H9 (cell line): ENCODE results near the gene LDB3. TPM values are rescaled to one million over a fixed set of nuclear protein-coding genes. Genes with fewer than 3 reads are reported as not detected.

Experiments
- DNase-seq: peaks from one replicate; pipeline ENCODE4 v3.0.0-alpha.2; 2017
- H2AFZ ChIP-seq: one replicate; pipeline ENCODE4 v1.6.1; 2013; ENCODE audit warnings: mild to moderate bottlenecking, low read length, control low read depth, moderate library complexity
- H2AK5ac ChIP-seq: 2 replicates; pipeline ENCODE4 v1.6.1; 2013; ENCODE audit warnings: low read length, control low read depth, mixed read lengths; ENCODE audit not compliant: insufficient read length
- H2BK120ac ChIP-seq: one replicate; pipeline ENCODE4 v1.6.1; 2013; ENCODE audit warnings: low read depth, mild to moderate bottlenecking, low read length, control low read depth, inconsistent platforms; ENCODE audit not compliant: poor library complexity, severe bottlenecking
- H2BK12ac ChIP-seq: 2 replicates; pipeline ENCODE4 v1.6.1; 2013; ENCODE audit warnings: low read length, control low read depth, mixed read lengths, low read depth; ENCODE audit not compliant: insufficient read length
- H2BK15ac ChIP-seq: 2 replicates; pipeline ENCODE4 v1.6.1; 2013; ENCODE audit warnings: low read depth, low read length, control low read depth
- H2BK20ac ChIP-seq: one replicate; pipeline ENCODE4 v1.6.1; 2013; ENCODE audit warnings: low read depth, mild to moderate bottlenecking, low read length, control low read depth, inconsistent platforms; ENCODE audit not compliant: poor library complexity, severe bottlenecking
- H2BK5ac ChIP-seq: 2 replicates; pipeline ENCODE4 v1.6.1; 2013; ENCODE audit warnings: low read length, control low read depth, mixed read lengths; ENCODE audit not compliant: insufficient read length
- H3K14ac ChIP-seq: 2 replicates; pipeline ENCODE4 v1.6.1; 2013; ENCODE audit warnings: low read length, control low read depth; ENCODE audit not compliant: insufficient read depth
- H3K18ac ChIP-seq: 2 replicates; pipeline ENCODE4 v1.6.1; 2013; ENCODE audit warnings: low read depth, mild to moderate bottlenecking, mixed read lengths, low read length, control low read depth; ENCODE audit not compliant: insufficient read length
- H3K23ac ChIP-seq: 2 replicates; pipeline ENCODE4 v1.6.1; 2013; ENCODE audit warnings: low read length, control low read depth, mixed read lengths, low read depth; ENCODE audit not compliant: insufficient read length
- H3K23me2 ChIP-seq: 2 replicates; pipeline ENCODE4 v1.6.1; 2013; ENCODE audit warnings: low read depth, mild to moderate bottlenecking, mixed read lengths, low read length, control low read depth; ENCODE audit not compliant: insufficient read length, poor library complexity, severe bottlenecking
- H3K27ac ChIP-seq: 2 replicates; pipeline ENCODE4 v1.5.1; 2013; ENCODE audit warnings: low read length, control low read depth, mixed read lengths, low read depth; ENCODE audit not compliant: insufficient read length
- H3K27me3 ChIP-seq: 2 replicates; pipeline ENCODE4 v1.6.1; 2013; ENCODE audit warnings: low read length, control low read depth, inconsistent platforms; ENCODE audit not compliant: insufficient read depth
- H3K4ac ChIP-seq: 2 replicates; pipeline ENCODE4 v1.6.1; 2013; ENCODE audit warnings: low read depth, mild to moderate bottlenecking, control low read depth, inconsistent platforms, low read length, moderate library complexity
- H3K4me1 ChIP-seq: 2 replicates; pipeline ENCODE4 v1.6.1; 2013; ENCODE audit warnings: low read length, control low read depth, inconsistent platforms; ENCODE audit not compliant: insufficient read depth
- H3K4me2 ChIP-seq: 2 replicates; pipeline ENCODE4 v1.6.1; 2013; ENCODE audit warnings: low read length, control low read depth, mixed read lengths; ENCODE audit not compliant: insufficient read length, insufficient read depth
- H3K56ac ChIP-seq: 2 replicates; pipeline ENCODE4 v1.6.1; 2013; ENCODE audit warnings: low read depth, mild to moderate bottlenecking, mixed read lengths, low read length, control low read depth; ENCODE audit not compliant: insufficient read length
- H3K79me1 ChIP-seq: 2 replicates; pipeline ENCODE4 v1.6.1; 2013; ENCODE audit warnings: low read depth, mild to moderate bottlenecking, moderate library complexity, low read length, control low read depth, inconsistent platforms; ENCODE audit not compliant: insufficient read depth, poor library complexity, severe bottlenecking
- H3K79me2 ChIP-seq: 2 replicates; pipeline ENCODE4 v1.6.1; 2013; ENCODE audit warnings: low read length, control low read depth, inconsistent platforms; ENCODE audit not compliant: insufficient read depth
- H3K9ac ChIP-seq: 2 replicates; pipeline ENCODE4 v1.6.1; 2013; ENCODE audit warnings: low read length, control low read depth, mixed read lengths; ENCODE audit not compliant: insufficient read length; ENCODE audit errors: extremely low read depth
- H3K9me3 ChIP-seq: one replicate; pipeline ENCODE4 v1.6.1; 2013; ENCODE audit warnings: low read depth, low read length, inconsistent platforms; ENCODE audit not compliant: control insufficient read depth
- H3T11ph ChIP-seq: one replicate; pipeline ENCODE4 v1.6.1; 2013; ENCODE audit warnings: mild to moderate bottlenecking, low read length, control low read depth, inconsistent platforms
- H4K20me1 ChIP-seq: one replicate; pipeline ENCODE4 v1.6.1; 2013; ENCODE audit not compliant: control insufficient read depth, insufficient read length, insufficient read depth
- H4K5ac ChIP-seq: 2 replicates; pipeline ENCODE4 v1.6.1; 2013; ENCODE audit warnings: low read depth, mild to moderate bottlenecking, mixed read lengths, low read length, control low read depth; ENCODE audit not compliant: insufficient read length
- H4K8ac ChIP-seq: replicated peaks from 2 replicates; pipeline ENCODE4 v1.6.1; 2013; ENCODE audit warnings: low read length, control low read depth, mixed read lengths, low read depth; ENCODE audit not compliant: insufficient read length
- H4K91ac ChIP-seq: 2 replicates; pipeline ENCODE4 v1.6.1; 2013; ENCODE audit warnings: low read depth, mild to moderate bottlenecking, moderate library complexity, mixed read lengths, low read length, control low read depth; ENCODE audit not compliant: insufficient read length
- H3K27ac Mint-ChIP-seq, 3 experiments: 2 replicates in 2 of 3; 3 replicates in 1 of 3; pipeline ENCODE4 v1.8.0; 2020 to 2021; ENCODE audit warnings: mixed read lengths in 3 of 3, mild to moderate bottlenecking in 1 of 3, moderate library complexity in 1 of 3
- H3K27me3 Mint-ChIP-seq: 2 replicates; pipeline ENCODE4 v1.8.0; 2021; ENCODE audit warnings: low read depth, mild to moderate bottlenecking, moderate library complexity, mixed read lengths
- H3K36me3 Mint-ChIP-seq, 3 experiments: 2 replicates in 2 of 3; 3 replicates in 1 of 3; pipeline ENCODE4 v1.8.0; 2020 to 2021; ENCODE audit warnings: low read depth in 3 of 3, mixed read lengths in 3 of 3; ENCODE audit not compliant: insufficient read depth in 1 of 3
- H3K4me1 Mint-ChIP-seq, 2 experiments: 2 replicates each; pipeline ENCODE4 v1.8.0; 2020; ENCODE audit warnings: mixed read lengths in 2 of 2
- H3K4me3 Mint-ChIP-seq, 2 experiments: 2 replicates in 1 of 2; 3 replicates in 1 of 2; pipeline ENCODE4 v1.8.0; 2020 to 2021; ENCODE audit warnings: mild to moderate bottlenecking in 2 of 2, mixed read lengths in 2 of 2, moderate library complexity in 1 of 2
- H3K9me3 Mint-ChIP-seq, 2 experiments: 2 replicates in 1 of 2; 3 replicates in 1 of 2; pipeline ENCODE4 v1.8.0; 2020; ENCODE audit warnings: mild to moderate bottlenecking in 2 of 2, mixed read lengths in 2 of 2, moderate library complexity in 1 of 2
- CTCF ChIP-seq: fragments of 200-600 bp; sonication (generic); conservative IDR thresholded peaks from 3 replicates; pipeline ENCODE4 v1.8.0; 2021; ENCODE audit warnings: antibody characterized with exemption, mild to moderate bottlenecking
- WGBS: extraction: QIAGEN DNeasy Blood & Tissue Kit; methylation state at CpG from one replicate; pipeline ENCODE4 v1.1.7; 2013; ENCODE audit warnings: missing lambda C conversion rate, low lambda C conversion rate, mixed read lengths; ENCODE audit not compliant: insufficient read length; ENCODE audit errors: extremely low coverage; 5-methylcytosine and 5-hydroxymethylcytosine counted together
- total RNA-seq: library from RNA; stranded (reverse); gene quantifications from 2 replicates; pipeline ENCODE4 v1.2.1, GENCODE V29; 2021

The LDB3 gene
- total RNA-seq, 1 experiment from 2014 or later, result 0.17 TPM

GRCh38 chr10:86632009-86632800, 36.1 kb upstream of the LDB3 start:
- Histone ChIP-seq H3K79me1 (no peaks in the 10 kb centered on the region), H3K56ac (no peak overlapping the region), H3K27ac (no peak overlapping the region)

More at GRCh38 chr10:86632009-86632800, 36.1 kb upstream of the LDB3 start:
- no peak overlapping the region for H3K23ac ChIP-seq
- no peak overlapping the region for H2BK20ac ChIP-seq
- H4K20me1 ChIP-seq, result no peaks in the 10 kb centered on the region
- H3K18ac ChIP-seq, result no peak overlapping the region
- H3T11ph ChIP-seq, result no peak overlapping the region
- H2BK12ac ChIP-seq, result no peak overlapping the region
- H3K27me3 ChIP-seq, result peaks cover 2% of the 10 kb centered on the region; the same call in 1 of the 2 replicates
- peaks cover 4 to 14% of the 10 kb centered on the region in 2 experiments; a peak in 3 of 4 replicates for H3K4me1 Mint-ChIP-seq
- H3K4me1 ChIP-seq, result no peaks in the 10 kb centered on the region; the same call in 1 of the 2 replicates
- no peak overlapping the region; the same call in 1 of the 2 replicates for H3K4ac ChIP-seq
- no peak overlapping the region for H2BK5ac ChIP-seq
- peak overlapping the region; percentile 45 for H3K4me2 ChIP-seq
- H4K91ac ChIP-seq, result no peak overlapping the region
- H2AFZ ChIP-seq, result no peak overlapping the region
- H3K9me3 Mint-ChIP-seq, result no peaks in the 10 kb centered on the region
- peaks cover 4% of the 10 kb centered on the region for H3K23me2 ChIP-seq
- peak overlapping the region; percentile 87 for H3K14ac ChIP-seq
- peaks cover 42% of the 10 kb centered on the region for H3K27me3 Mint-ChIP-seq
- H3K27ac Mint-ChIP-seq, result no peak overlapping the region; a peak in 1 of 7 replicates
- no peak overlapping the region for H3K9ac ChIP-seq
- no peaks in the 10 kb centered on the region for H3K36me3 Mint-ChIP-seq
- H3K79me2 ChIP-seq, result no peaks in the 10 kb centered on the region
- H3K9me3 ChIP-seq, result no peaks in the 10 kb centered on the region
- DNase-seq, result peak; percentile 84
- H2BK15ac ChIP-seq, result no peak overlapping the region
- no peak overlapping the region for H2BK120ac ChIP-seq
- no peak overlapping the region for H4K8ac ChIP-seq
- peak overlapping the region; percentile 57 to 76 for H3K4me3 Mint-ChIP-seq
- peak; percentile 67 for TF ChIP-seq CTCF
- no CpG with 5 or more reads among the region's 49 CpGs for WGBS
- H2AK5ac ChIP-seq, result no peak overlapping the region
- H4K5ac ChIP-seq, result no peak overlapping the region
